ENCODE results near the gene BICRAL.
"Not testable (repeated sequence)": the region's sequence is repeated elsewhere in the genome, so short reads cannot be mapped to it uniquely, and the experiment has no call there.

BICRAL gene, protein sequence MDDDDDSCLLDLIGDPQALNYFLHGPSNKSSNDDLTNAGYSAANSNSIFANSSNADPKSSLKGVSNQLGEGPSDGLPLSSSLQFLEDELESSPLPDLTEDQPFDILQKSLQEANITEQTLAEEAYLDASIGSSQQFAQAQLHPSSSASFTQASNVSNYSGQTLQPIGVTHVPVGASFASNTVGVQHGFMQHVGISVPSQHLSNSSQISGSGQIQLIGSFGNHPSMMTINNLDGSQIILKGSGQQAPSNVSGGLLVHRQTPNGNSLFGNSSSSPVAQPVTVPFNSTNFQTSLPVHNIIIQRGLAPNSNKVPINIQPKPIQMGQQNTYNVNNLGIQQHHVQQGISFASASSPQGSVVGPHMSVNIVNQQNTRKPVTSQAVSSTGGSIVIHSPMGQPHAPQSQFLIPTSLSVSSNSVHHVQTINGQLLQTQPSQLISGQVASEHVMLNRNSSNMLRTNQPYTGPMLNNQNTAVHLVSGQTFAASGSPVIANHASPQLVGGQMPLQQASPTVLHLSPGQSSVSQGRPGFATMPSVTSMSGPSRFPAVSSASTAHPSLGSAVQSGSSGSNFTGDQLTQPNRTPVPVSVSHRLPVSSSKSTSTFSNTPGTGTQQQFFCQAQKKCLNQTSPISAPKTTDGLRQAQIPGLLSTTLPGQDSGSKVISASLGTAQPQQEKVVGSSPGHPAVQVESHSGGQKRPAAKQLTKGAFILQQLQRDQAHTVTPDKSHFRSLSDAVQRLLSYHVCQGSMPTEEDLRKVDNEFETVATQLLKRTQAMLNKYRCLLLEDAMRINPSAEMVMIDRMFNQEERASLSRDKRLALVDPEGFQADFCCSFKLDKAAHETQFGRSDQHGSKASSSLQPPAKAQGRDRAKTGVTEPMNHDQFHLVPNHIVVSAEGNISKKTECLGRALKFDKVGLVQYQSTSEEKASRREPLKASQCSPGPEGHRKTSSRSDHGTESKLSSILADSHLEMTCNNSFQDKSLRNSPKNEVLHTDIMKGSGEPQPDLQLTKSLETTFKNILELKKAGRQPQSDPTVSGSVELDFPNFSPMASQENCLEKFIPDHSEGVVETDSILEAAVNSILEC
- 19.6 to 105 (median 67.9) reads per million in 9 experiments for total RNA-seq

DNA sequence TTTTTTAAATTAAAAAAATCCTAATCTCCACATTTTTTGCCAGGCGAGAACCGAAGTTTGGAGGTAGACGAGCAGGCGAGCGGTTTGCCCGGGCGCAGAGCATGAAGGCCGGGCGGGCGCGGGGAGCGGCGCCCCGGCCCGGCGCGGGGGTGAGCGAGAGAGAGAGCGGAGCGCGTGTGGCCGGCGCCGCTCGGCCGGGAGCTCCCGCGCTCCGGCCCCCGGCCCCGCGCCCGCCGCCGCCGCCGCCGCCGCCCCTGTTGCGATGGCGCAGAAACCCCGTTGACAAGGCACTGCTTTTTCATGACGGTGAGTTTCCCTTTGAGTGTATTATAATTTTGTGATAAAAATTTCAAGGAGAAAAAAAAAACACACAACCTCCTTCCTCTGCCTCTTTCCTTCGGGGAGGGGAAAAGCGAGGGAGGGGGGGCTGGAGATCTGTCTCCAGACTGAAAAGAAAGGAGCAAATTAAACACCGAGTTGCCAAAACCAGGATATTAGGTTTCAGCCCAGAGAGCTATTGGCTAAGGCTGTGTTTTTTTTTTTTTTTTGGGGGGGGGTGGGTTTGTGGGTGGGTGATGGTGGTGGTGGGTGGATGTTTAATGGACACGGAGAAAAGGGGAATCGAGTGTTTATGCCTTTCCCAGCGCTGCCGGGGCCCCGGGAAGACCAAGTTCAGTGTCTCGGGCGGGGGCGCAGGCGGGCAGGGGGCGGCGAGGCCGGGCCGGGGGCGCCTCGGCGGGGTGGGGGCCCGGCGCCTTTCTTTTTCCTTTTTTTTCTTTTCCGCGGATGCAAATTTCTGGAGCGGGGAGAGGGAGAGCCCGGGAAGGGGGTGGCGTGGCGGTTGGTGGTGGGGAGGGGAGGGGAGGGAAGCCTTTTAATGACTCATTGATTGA lies at the start of gene BICRAL:
Gene BICRAL, plus strand, starts transcription at position 257 of the 893 bp plus-strand sequence. CDS start 39,971 bp downstream, outside the sequence.
- H3K4me1 Mint-ChIP-seq (ENCODE audit: low read depth in 2 of 2): peaks cover 34 to 42% of the 10 kb centered on the region in 2 donors
- peak; percentile 77 to 80 (median 77) for DNase-seq

DNA sequence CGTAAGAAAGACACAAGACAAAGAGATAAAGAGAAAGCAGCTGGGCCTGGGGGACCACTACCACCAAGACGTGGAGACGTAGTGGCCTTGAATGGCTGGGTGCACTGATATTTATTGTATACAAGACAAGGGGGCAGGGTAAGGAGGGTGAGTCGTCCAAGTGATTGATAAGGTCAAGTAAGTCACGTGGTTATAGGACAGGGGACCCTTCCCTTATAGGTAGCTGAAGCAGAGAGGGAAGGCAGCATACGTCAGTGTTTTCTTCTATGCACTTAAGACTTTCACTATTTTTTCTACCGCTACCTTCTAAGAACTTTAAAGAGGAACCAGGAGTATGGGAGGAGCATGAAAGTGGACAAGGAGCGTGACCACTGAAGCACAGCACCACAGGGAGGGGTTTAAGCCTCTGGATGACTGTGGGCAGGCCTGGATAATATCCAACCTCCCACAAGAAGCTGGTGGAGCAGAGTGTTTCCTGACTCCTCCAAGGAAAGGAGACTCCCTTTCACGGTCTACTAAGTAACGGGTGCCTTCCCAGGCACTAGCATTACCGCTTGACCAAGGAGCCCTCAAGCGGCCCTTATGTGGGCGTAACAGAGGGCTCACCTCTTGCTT lies 47.9 kb upstream of the BICRAL start:
- H3K27ac Mint-ChIP-seq: peak overlapping the region in 1 of 2 donors; percentile 46
- not testable (repeated sequence) for ATAC-seq (replicated peaks); H3K4me1 Mint-ChIP-seq (ENCODE audit: low read depth in 2 of 2); DNase-seq; H3K27me3 Mint-ChIP-seq; H3K9me3 Mint-ChIP-seq; H3K4me3 Mint-ChIP-seq; H3K36me3 Mint-ChIP-seq (ENCODE audit: insufficient read depth)

More for the DNA sequence above, at the start of gene BICRAL:
- no peaks in the 10 kb centered on the region for H3K9me3 Mint-ChIP-seq
- no peaks in the 10 kb centered on the region for H3K27me3 Mint-ChIP-seq
- no peaks in the 10 kb centered on the region for H3K36me3 Mint-ChIP-seq (ENCODE audit: insufficient read depth)
- H3K4me3 Mint-ChIP-seq: no peak within 1 kb of the TSS
- peak within 1 kb of the TSS in 1 of 2 donors; percentile 99 for H3K27ac Mint-ChIP-seq
- ATAC-seq (replicated peaks): peak; percentile 42

DNA sequence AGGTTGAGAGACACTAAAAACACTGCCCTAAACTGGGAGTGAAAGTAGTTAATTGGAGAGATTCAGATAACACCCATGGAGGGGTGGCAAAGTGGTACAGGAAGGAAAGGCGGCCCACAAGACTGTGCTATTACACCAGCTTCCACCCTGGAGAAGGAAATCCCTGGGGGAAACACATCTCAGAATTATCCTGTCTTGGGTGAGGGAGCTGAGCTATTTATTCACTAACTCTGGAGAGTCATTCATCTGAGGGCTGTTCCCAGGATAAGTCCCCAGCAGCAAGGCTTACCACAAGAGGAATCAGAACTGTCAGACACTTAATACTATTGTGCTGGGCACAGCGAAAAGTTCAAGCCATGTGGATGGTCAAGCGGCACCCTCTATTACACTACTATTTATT lies 45.9 kb upstream of the BICRAL start:
- H3K36me3 Mint-ChIP-seq (ENCODE audit: insufficient read depth): no peaks in the 10 kb centered on the region
- no peaks in the 10 kb centered on the region for H3K4me1 Mint-ChIP-seq (ENCODE audit: low read depth in 2 of 2)
- ATAC-seq (replicated peaks) (no peak), DNase-seq (no peak)
- H3K27ac Mint-ChIP-seq: peak overlapping the region in 1 of 2 donors; percentile 84
- H3K27me3 Mint-ChIP-seq: no peaks in the 10 kb centered on the region
- H3K9me3 Mint-ChIP-seq: no peaks in the 10 kb centered on the region
- H3K4me3 Mint-ChIP-seq: no peak overlapping the region

DNA sequence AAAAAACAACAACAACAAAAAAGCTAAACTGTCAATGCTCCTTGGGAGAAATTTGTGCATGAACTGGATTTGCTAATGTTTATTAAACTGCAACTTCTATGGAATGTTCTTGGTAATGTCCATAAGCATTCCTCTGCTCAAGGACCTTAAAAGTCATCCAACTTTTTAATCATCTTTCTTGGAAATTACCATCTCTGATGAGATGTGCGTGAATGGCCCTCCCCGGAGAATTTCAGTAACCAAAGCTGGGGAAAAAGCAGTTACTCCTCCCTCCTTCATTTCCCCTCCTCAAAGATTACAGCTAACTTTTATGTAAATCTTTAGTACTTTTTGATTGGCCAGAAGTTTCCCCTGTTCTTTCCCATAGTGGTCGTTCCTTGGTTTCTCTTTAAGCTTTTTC lies 41.1 kb upstream of the BICRAL start:
- no peak overlapping the region for H3K4me3 Mint-ChIP-seq
- peaks cover 1 to 4% of the 10 kb centered on the region in 2 donors for H3K4me1 Mint-ChIP-seq (ENCODE audit: low read depth in 2 of 2)
- DNase-seq: no peak
- ATAC-seq (replicated peaks): no peak
- H3K36me3 Mint-ChIP-seq (ENCODE audit: insufficient read depth): peaks cover 17% of the 10 kb centered on the region
- H3K27ac Mint-ChIP-seq: no peak overlapping the region
- H3K9me3 Mint-ChIP-seq: no peaks in the 10 kb centered on the region
- no peaks in the 10 kb centered on the region for H3K27me3 Mint-ChIP-seq

DNA sequence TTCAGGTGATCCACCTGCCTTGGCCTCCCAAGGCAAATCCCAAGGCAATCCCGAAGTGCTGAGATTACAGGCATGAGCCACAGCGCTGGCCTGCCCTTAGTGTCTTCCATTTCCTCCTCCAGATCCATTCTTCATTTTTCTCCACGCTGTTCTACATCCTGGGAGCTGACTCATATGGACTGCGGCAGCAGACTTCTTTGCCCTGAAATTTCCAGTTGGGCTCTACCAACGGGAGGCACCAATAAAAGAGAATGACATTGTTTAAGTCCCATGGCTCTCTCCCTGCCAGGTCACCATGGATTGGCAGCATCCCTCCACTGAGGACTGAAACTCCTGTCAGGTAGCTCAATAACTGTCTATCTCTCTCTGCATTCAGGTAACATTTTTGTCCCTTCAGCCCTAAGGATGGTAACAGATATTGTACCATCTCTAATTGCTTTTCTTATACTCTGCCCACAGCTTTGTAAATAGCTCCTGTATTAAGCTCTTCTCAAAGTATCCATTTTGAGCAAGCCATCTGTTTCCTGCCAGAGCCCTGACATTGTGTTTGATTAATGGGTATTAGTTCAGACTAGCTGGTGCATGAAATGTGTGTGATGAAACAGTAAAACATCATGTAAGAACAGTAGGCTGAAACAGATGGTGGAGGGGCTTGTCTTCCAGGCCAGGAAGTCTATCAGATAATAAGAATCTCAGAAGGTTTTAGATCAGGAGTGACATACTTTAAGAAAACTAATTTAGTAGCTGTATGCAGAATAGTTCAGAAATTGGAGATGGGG lies 39.5 kb upstream of the BICRAL start:
- H3K4me3 Mint-ChIP-seq: peak overlapping the region in 1 of 2 donors; percentile 11

DNA sequence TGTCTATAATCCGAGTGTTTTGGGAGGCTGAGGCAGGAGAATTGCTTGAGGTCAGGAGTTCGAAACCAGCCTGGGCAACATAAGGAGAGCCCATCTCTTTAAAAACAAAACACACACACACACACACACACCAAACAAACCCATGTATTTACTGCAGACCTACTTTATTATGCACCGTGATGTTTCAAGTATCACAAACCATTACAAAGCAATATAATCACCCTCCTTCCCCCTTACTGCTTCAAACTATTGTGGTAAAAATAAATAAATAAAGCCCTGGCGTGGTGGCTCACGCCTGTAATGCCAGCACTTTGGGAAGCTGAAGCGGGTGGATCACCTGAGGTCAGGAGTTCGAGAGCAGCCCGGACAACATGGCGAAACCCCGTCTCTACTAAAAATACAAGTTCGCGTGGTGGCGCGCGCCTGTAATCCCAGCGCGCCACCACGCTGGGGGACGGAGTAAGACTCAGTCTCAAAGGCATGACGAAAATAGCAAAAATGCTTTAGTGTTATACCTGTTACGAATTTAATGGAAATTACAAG lies 37.4 kb upstream of the BICRAL start:
- Mint-ChIP-seq H3K4me3 (peak overlapping the region; percentile 95), H3K27ac (peak overlapping the region in 1 of 2 donors; percentile 97), H3K9me3 (no peaks in the 10 kb centered on the region), H3K27me3 (no peaks in the 10 kb centered on the region), H3K36me3 (ENCODE audit: insufficient read depth) (peaks cover 40% of the 10 kb centered on the region), H3K4me1 (ENCODE audit: low read depth in 2 of 2) (peaks cover 22 to 23% of the 10 kb centered on the region in 2 donors)
- ATAC-seq (replicated peaks) (no peak), DNase-seq (no peak)

More for the DNA sequence above, 39.5 kb upstream of the BICRAL start:
- ATAC-seq (replicated peaks): no peak
- H3K4me1 Mint-ChIP-seq (ENCODE audit: low read depth in 2 of 2): peaks cover 5 to 8% of the 10 kb centered on the region in 2 donors
- DNase-seq: no peak
- no peak overlapping the region for H3K27ac Mint-ChIP-seq
- peaks cover 32% of the 10 kb centered on the region for H3K36me3 Mint-ChIP-seq (ENCODE audit: insufficient read depth)
- no peaks in the 10 kb centered on the region for H3K9me3 Mint-ChIP-seq
- H3K27me3 Mint-ChIP-seq: no peaks in the 10 kb centered on the region

DNA sequence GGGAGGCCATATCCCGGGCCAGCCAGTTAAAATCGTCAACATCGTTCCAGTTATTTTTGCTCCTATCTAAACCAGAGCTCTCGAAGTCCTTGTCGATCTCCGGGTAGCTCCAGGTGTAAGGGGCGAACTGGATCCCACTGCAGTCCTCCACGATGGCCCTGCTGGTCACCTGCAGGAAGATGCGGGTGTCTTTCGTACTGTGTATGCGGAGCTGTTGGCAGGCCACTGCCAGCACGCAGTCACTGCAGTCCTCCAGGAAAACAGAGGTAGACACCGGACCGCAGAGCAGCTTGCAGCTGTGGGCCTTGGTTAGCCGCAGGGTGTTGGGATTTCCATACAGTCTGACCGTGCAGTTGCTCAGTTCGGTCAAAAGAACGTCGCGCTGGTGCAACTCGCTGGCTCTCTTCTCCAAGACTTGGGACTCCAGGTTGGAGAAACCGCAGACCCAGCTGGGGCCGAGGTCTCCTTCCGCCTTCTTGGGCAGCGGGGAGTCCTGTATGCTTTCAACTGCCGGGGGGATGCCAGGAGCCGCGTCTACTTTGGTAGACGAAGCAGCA lies 36.7 kb upstream of the BICRAL start:
- no peak for ATAC-seq (replicated peaks)
- peak overlapping the region; percentile 95 for H3K4me3 Mint-ChIP-seq

DNA sequence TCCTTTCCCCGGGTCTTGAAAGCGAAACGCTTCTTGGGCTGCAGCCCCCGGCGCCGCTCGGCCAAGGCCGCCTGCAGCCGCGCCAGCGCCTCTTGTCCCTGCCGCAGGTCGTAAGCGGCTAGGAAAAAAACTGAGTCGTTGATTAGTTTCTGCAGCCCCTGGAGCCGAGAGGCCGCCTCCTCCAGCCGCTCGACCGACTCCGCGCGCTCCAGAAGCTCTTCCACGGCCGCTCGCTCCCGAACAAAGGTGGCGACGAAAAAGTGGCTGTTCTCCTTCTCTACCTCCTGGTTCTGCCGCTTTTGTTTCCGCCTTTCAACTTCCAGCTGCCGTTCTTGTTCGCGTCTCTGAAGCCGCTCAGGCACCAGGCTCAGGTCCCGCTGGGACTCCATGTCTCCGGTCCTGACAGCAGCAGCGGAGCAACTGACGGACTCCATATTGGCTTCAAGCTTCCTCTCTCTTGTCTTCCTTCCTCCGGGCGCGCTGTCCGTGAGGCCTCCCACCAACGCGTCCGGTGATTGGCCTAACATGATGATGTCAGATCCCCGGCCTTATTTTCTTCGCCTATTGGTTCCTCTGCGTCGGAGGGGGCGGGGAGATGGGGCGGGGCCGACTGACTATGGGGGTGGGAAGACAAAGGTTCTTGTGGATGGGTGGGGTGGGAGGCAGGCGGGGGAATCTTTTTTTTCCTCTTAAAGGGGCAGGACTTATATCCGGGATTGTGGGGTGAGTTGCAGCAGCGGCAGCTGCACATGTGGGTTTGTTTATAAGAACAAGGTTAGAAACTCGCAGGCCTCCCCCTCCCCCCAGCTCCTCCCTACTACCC lies 36.0 kb upstream of the BICRAL start, which contains the start of gene TBCC:
Gene TBCC, minus strand, starts transcription at position 464 of the 823 bp plus-strand sequence. Its CDS starts 30 bp downstream, at position 434.
- peaks cover 22 to 23% of the 10 kb centered on the region in 2 donors for H3K4me1 Mint-ChIP-seq (ENCODE audit: low read depth in 2 of 2)
- no peaks in the 10 kb centered on the region for H3K9me3 Mint-ChIP-seq
- H3K36me3 Mint-ChIP-seq (ENCODE audit: insufficient read depth): peaks cover 40% of the 10 kb centered on the region
- no peaks in the 10 kb centered on the region for H3K27me3 Mint-ChIP-seq
- ATAC-seq (replicated peaks) (peak; percentile 71), DNase-seq (peak; percentile 87 to 89 (median 88))
- H3K4me3 Mint-ChIP-seq: peak within 1 kb of the TSS; percentile 95
- H3K27ac Mint-ChIP-seq: peak within 1 kb of the TSS; percentile 97 to 98

More for the DNA sequence above, 36.7 kb upstream of the BICRAL start:
- Mint-ChIP-seq H3K36me3 (ENCODE audit: insufficient read depth) (peaks cover 40% of the 10 kb centered on the region), H3K27me3 (no peaks in the 10 kb centered on the region), H3K9me3 (no peaks in the 10 kb centered on the region), H3K27ac (peak overlapping the region; percentile 97 to 98), H3K4me1 (ENCODE audit: low read depth in 2 of 2) (peaks cover 22 to 23% of the 10 kb centered on the region in 2 donors)
- DNase-seq: peak in 2 of 3 experiments; percentile 17 to 28

DNA sequence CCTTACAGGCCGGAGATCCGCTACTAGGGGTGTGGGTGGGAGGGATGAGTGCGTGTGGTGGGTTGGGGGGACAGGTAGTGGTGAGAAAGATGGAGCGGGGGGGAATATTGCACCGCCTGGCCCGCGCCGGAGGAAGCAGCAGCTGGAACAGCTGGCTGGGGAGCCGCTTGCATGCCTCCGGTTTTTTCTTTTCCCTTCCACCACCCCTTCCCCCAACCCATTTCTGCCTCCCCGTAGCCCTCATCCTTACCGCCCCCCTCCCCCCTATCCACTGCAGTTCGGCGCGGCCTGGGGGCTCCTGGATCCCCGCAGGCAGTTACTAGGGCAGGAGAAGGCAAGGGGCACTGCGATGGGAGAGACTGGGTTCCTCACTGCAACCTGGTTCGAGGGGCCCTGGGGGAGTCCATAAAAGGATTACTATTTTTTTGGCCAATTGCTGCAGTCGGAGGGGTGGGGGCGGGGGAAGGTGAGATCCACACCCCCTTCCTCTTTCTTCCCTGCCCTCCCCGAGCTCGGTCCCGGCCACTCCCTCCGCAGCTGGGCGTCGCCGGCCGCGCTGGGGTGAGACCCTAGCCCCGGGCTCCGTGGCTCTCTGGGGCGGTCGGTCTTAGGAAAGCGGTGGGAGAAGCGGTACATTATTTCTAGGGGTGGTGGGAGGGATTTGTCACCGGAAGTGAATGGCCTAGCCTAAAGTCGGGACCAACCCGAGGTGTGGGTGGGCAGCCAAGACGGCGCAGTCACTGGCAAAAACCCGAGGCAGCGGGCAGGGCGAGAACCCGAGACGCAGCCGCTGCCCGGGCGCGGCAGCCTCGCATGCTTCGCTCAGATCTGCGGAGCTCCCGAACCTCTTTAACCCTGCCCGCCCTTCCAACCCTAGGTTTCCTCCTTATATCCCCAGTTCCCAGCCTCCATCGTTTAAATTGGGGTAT lies 35.1 kb upstream of the BICRAL start:
- peak overlapping the region; percentile 95 for H3K4me3 Mint-ChIP-seq
- peaks cover 40% of the 10 kb centered on the region for H3K36me3 Mint-ChIP-seq (ENCODE audit: insufficient read depth)
- peak overlapping the region; percentile 97 to 98 for H3K27ac Mint-ChIP-seq
- ATAC-seq (replicated peaks) (peak; percentile 50), DNase-seq (peak; percentile 71 to 78 (median 73))
- no peaks in the 10 kb centered on the region for H3K27me3 Mint-ChIP-seq
- peaks cover 22 to 23% of the 10 kb centered on the region in 2 donors for H3K4me1 Mint-ChIP-seq (ENCODE audit: low read depth in 2 of 2)
- H3K9me3 Mint-ChIP-seq: no peaks in the 10 kb centered on the region

All from effector memory CD8-positive, alpha-beta T cell (primary cell).